ENCODE measurements around the gene IL37.

IL37 gene

GRCh38 chr2:112960230-112960825, 49.4 kb downstream of the IL37 start:
- peak in 1 of 4 experiments; percentile 8 for DNase-seq

- DNase-seq = peak in 1 of 4 experiments; percentile 11
These were observed 51.6 kb downstream of the IL37 start for GRCh38 chr2:112962308-112963175.

- no peak for DNase-seq
These were observed 56.1 kb downstream of the IL37 start for GRCh38 chr2:112967023-112967422.
